Stimulated activated CD8-positive, alpha-beta memory T cell treated with anti-CD3 and anti-CD28 coated beads, Interleukin-4, amount 100 ng/mL, for 24 hours (primary cell): ENCODE data around the gene SOAT2.
"Not testable (repeated sequence)": the region's sequence is repeated elsewhere in the genome, so short reads cannot be mapped to it uniquely, and the experiment has no call there.

Source experiments
- DNase-seq: peaks from one replicate; pipeline ENCODE4 v3.0.0-alpha.2; 2020; ENCODE audit warnings: low read depth

Gene SOAT2

DNA sequence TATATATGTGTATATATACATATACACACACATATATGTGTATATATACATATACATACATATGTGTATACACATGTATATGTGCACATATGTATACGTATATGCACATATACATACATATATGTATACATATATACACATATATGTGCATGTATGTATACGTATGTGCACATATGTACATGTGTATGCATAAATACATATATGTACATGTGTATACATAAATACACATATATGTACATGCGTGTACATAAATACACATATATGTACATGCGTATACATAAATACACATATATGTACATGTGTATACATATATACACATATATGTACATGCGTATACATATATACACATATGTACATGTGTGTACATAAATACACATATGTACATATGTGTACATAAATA, 43.9 kb downstream of the SOAT2 start:
- no peak for DNase-seq

DNA sequence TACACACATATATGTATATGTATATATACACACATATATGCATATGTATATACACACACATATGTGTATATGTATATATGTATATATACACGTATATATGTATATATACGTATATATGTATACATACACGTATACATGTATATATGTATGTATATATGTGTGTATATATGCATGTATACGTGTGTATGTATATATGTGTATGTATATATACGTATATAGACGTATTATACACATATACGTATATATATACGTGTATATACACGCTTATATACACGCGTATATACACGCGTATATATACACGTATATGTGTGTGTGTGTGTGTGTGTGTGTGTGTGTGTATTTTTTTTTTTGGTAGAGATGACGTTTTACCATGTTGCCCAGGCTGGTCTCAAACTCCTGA, 44.4 kb downstream of the SOAT2 start:
- no peak for DNase-seq

DNA sequence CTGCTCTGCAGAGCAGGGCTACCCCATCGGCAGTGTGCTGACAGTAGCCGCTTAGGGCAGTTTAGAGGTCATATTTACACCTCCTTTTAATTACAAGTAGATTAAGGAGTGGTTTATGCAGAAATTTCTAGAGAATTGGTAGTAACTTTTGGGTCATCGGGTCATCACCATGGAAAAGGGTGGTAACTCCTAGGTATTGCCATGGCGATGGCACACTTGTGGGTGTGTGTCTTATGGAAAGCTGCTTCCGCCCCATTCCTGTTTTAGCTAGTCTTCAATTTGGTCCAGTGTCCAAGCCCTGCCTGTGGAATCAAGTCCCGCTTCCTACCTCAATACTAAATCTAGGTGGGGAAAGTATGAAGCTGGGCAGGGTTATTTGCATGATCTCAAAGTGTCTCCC, 47.8 kb downstream of the SOAT2 start:
- DNase-seq, result no peak

DNA sequence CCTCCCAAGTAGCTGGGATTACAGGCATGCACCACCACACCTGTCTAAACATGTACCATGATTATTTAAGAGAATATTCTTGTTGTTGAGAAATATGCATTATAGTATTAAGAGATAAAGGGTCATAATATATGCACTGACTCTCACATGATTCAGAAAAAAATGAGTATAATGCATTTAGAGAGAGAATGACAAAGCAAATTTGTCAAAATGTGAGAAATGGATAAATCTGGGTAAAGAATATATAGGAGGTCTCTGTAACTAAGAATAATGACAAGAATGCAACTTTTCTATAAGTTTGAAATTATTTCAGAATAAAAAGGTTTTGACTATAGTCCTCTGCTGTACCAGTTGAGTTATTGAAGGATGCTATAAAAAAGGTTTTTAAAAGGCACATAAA, 49.1 kb downstream of the SOAT2 start:
- no peak for DNase-seq

DNA sequence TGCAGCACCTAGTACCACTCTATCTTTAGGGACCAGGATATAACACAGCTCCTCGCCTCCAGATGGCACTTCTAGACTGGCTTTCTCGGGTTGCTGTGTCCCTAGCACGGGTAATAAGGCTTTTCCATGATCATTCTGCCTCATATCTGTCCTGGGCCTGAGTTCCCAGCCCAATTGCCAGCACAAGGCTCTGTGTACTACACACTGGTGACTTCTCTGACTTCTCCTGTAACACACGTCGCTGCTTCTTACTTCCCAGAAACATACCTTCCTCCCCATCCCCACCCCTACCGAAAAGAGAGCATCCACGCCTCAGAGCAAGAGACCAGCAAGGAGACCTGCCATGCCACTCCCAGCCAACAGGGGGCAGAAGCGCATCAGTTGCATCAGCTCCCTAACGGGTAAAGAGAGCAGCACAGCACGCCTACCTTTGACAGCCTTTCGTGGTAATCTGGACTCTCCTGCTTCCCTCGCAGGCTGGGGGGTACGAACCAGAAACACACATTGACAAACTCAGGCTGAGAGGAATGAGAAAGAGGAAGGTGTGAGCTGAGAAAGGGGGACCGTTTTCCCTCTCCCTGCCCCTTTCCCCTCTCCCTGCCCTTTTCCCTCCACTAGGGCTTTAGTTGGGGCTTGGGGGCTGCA, 56.0 kb downstream of the SOAT2 start:
- DNase-seq, result peak; percentile 81

DNA sequence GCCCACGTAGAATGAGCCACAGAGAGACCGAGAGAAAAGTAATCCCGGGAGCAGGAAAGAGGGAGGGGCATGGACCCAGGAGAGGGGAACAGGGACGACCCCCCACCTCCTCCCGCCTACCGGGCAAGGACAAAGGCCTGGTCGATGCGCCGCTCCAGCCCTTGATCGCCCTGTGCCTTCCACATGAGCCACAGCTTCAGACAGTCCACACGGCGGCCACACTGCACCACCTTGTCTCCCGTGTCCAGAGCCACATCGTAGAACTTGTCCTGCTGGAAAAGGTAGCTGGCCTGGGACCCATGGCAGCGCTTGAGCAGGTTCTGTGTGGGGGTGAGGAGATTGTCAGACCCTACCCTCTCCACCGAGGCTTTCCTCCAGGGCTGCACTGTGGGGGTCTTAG, 56.7 kb downstream of the SOAT2 start:
- no peak for DNase-seq

DNA sequence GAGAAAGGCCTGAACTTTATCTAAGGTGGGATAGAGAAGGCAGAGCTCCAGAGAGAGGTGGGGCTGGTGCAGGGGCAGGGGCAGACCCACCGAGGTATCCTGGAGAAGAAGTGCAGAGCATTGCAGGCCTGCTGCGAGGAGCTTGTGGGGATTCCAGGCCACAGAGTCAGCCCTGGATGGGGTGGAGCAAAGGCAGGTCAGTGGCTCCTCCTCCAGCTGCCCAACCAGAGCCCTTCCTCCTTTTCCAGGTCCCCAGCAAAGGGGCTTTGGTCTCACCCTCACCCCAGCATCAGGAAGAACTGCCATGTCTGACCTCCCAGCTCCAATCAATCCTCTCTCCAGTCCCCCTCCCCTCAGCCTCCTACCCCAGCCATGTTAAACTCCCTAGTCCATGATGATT, 57.4 kb downstream of the SOAT2 start:
- DNase-seq, result no peak

DNA sequence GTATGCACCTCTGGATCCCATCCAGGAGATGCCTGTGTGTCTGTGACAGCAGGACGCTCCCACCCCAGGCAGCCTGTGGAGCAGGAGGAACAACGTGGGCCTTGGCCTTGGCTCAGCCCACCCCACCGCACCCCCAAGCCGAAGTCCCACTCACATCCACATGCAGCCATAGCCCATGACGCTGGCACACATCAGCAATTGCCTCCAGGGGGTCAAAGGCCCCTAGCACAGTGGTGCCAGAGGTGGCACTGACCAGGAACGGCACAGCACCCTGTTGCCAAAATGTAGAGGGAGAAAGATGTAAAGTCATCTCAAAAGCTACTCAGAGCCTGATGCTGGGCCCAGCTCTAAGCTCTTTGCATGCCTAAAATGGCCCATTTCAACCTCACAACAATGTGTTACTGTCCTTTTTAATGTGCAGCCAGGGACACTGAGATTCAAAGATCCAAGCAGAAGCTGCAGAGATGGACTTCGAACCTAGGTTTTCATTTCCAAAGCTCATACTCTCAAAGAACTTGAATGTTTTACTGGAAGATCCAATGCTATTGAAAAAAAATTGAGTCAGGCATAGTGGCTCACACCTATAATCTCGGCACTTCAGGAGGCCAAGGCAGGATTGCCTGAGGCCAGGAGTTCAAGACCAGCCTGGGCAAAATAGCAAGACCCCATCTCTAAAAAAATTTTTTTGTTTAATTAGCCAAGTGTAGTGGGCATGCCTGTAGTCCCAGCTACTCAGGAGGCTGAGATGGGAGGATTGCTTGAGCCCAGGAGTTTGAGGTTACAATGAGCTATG, 58.0 kb downstream of the SOAT2 start:
- no peak for DNase-seq

DNA sequence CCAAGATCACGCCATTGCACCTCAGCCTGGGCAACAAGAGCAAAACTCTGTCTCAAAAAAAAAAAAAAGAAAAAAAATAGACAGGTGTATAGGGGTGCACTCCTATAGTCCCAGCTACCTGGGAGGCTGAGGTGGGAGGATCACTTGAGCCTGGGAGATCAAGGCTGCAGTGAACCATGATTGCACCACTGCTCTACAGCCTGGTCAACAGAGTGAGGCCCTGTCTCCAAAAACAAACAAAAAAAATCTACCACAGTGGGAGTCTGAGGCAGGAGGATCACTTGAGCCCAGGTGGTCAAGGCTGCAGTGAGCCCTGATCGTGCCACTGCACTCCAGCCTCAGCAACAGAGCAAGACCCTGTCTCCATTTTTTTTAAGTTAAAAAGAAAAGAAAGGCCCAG, 59.7 kb downstream of the SOAT2 start:
- not testable (repeated sequence) for DNase-seq

DNA sequence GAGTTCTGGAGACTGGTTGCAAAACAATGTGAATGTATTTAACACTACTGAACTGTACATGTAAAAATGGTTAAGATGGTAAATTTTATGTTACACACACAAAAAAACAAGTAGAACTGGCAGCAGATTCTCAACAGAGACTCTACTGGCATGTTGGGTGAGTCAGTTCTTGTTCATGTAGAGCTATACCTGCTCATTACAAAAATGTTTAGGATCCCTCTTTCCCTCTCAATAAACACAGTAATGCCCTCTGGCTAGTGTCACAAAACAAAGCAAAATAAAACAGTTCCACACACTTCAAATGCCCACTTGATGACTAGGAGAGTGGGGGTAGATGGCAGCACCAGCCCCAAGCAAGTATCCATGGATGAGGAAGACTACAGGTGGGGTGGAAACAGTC, 63.6 kb downstream of the SOAT2 start:
- DNase-seq, result no peak

DNA sequence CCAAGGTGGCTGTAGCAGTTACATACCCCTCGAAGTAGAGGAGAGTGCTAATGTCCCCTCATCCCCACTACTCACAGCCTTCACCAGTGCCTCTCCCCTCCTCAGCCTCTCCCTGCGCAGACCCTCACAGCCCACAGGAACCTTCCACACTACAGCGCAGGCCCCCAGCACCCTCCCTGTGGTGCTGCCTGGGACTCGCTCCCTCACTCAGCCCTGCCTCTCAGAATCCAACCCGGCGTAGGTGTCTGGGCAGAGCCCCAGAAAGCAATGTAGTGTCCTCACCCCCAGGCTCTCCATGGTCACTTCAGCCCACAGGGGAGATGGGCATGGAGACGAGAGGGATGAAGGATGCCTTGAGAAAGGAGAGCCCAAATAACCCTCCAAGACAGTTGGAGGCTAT, 66.4 kb downstream of the SOAT2 start:
- no peak for DNase-seq

DNA sequence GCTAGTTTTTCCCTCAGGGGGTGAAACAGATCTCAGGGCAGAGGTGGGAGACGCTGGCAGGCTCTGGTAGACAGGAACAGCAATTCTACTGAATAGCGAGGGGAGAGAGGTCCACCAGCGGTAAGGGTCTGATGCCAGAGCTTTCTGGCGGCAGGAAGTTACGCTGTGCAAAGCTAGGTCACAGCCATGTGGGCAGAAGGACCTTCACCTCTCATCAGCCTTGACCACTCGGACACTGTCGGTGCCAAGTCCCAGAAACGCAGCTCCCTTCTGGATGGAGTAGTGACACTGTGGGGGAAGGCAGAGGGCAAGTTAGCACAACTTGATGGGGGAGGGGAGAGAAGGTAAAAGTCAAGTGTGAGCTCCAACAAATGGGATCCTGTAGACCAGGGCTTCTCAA, 66.9 kb downstream of the SOAT2 start:
- DNase-seq, result no peak

DNA sequence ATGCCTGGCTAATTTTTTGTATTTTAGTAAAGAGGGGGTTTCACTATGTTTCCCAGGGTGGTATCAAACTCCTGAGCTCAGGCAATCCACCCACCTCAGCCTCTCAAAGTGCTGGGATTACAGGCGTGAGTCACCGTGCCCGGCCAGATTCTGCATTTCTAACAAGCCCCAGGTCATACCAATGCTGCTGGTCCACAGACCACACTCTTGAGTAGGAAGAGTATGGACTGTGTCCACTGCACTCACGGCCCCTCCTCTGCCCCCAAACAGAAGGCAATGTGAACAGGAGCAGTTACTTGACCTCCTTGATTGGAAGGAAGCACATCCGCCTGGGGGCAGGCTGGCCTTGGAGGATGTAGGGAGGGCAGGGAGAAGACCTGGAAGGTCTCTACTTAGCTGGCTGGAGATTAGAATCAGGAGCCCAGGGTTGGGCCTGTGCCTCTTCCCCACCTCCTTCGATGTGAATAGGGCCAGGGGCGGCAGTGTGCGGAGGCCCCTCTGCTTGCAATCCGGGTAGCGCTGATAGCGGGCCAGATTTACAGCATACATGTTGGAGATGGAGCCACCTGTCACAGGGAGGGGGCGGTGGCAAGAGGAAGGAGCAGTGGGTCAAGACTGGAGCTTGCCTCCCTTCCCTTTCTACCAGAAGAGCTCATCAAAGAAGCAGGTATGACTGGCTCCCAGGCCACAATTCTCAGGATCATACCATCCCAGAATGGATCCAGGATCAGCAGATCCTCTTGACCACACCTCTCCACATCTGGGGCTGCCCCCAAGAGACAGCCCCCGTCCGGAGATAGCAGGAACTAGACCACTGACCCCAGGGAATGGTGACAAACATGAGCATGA, 67.8 kb downstream of the SOAT2 start:
- no peak for DNase-seq

DNA sequence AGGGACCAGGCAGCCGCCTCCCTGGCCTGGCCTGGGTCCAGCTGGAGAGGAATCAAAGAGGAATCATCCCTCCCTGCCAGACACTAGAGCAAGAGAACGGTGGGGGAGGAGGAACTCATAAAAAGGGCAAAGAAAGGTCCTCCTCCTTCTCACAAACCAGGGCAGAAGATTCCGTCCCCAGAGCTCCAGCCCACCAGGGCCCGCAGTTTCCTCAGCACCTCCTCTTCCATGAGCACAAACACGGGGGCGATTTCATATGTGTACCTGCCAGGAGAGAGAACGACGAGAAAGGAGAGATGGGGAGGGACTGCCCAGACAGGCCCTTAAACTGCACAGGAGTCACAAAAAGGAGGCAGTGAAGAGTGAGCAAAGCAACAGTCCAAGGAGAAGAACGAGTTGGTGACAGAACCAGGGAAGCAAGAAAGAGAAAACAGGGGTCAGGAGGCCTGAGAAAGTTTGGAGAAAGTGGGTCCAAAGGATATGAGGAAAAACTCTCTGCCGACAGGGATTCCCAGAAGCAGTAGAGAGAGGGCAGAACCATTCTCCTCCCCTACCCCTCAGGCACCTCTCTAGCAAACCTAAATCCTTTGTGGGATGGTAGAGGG, 68.5 kb downstream of the SOAT2 start:
- DNase-seq, result no peak

DNA sequence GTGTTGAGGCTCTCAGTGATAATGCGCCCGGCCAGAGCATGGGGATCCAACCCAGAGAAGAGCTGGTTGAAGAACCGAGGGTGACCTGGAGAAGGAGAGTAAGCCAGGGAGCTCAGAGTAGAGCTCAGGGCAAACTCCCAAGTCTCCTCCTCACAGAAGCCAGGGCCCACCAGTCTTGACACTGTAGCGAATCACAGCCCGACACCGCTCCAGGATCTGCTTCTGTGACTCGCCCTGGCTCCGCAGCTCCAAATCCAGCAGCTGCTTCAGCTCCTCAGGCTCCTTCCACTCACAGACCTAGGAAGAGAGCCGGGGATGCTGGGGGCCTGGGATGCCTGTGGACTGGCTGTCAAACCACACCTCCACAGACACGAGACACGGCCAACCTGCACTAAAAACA, 69.1 kb downstream of the SOAT2 start:
- DNase-seq, result no peak

DNA sequence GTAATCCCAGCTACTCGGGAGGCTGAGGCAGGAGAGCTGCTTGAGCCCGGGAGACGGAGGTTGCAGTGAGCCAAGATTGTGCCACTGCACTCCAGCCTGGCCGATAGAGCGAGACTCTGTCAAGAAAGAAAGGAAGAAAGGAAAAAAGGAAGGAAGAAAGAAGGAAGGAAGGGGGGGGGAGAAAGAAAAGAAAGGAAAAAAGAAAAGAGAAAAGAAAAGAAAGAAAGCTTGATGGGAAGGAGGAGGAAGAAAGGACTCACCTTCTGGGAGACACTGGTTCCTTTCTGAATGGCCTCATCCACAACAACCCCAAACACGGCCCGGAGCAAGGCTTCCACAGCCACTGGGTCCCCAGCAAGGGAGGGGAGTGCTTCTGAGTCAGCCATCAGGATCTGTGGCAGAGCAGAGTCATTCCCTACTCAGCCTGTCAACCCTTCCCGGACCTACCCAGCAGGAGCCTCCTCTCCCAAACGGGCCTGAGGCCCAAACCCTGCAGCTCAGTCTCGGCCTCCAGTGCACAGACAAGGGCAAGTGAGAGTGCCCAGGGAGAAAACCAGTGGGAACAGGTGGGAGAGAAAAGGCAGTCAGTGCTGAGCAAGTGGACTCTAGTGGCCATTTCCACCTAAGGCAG, 69.9 kb downstream of the SOAT2 start:
- no peak for DNase-seq
